ENCODE measurements around the gene ELAVL1.

Gene ELAVL1

DNA sequence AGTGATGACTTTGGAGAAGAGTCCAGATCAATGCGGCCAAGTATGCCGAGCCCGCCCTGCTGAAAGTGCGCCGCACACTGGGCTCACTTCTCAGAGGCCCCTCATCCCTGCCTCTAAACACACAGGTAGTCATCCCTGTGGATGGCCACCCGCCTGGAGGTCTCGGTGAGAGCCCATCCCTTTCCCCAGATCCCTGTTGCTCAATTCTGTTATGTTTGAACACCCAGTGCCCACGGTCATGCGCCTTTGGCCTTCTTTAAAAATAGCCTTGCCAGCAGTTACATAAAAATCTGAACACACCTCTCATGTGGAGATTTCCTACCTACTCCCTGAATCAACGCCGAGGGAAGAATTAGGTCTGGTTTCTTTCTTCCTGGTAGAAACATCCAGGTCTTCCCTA lies 11.9 kb downstream of the ELAVL1 start:
- H3F3A ChIP-seq (ENCODE audit: insufficient read depth, low read length) = no peaks in the 10 kb centered on the region
- H3K4me1 ChIP-seq (ENCODE audit: low read length) = no peaks in the 10 kb centered on the region
- no peaks in the 10 kb centered on the region for H3K27me3 ChIP-seq (replicated peaks; ENCODE audit: insufficient read depth, low read length)
- no peak overlapping the region for H2AFZ ChIP-seq (ENCODE audit: low read length)
- H3K9me2 ChIP-seq (replicated peaks; ENCODE audit: insufficient read depth, low read length) = no peaks in the 10 kb centered on the region
- no peak for DNase-seq
- H4K20me1 ChIP-seq (ENCODE audit: insufficient read depth, low read length) = peaks cover 52% of the 10 kb centered on the region
- H3K36me3 ChIP-seq (replicated peaks; ENCODE audit: insufficient read depth, low read length) = 0 out of 2 replicates have a peak, but pooled peaks cover 6% of the 10 kb centered on the region
- H3K4me3 ChIP-seq (ENCODE audit: low read length) = no peak overlapping the region
- no peak overlapping the region for H3K4me2 ChIP-seq (ENCODE audit: low read depth, low read length)
- H3K9ac ChIP-seq (ENCODE audit: low read length) = no peak overlapping the region
- TF ChIP-seq EZH2phosphoT487 (IDR thresholded peaks at IDR 0.05; ENCODE audit: low read length) = no peak
- H3K27ac ChIP-seq (ENCODE audit: low read length) = no peak overlapping the region
- H3K79me2 ChIP-seq (ENCODE audit: low read length) = peaks cover 97% of the 10 kb centered on the region
- no peaks in the 10 kb centered on the region for H3K9me3 ChIP-seq (replicated peaks; ENCODE audit: insufficient read depth, low read length)

DNA sequence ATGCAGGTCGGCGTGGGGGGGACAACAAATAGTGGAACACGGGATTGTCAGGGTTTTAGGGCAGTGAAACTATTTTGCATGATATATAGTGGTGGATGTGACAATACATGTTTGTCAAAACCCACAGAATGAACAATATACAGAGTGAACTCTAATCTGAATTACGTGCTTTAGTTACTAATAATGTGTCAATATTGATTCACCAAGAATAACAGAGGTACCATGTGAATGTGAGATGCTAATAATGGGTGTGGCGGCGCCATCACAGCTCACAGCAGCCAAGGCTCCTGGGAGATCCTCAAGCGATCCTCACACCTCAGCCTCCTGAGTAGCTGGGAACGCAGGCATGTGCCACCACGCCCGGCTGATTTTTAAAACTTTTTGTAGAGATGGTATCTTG lies 12.9 kb downstream of the ELAVL1 start:
- TF ChIP-seq EZH2phosphoT487 (IDR thresholded peaks at IDR 0.05; ENCODE audit: low read length) = no peak
- TF ChIP-seq, protein P1, sequence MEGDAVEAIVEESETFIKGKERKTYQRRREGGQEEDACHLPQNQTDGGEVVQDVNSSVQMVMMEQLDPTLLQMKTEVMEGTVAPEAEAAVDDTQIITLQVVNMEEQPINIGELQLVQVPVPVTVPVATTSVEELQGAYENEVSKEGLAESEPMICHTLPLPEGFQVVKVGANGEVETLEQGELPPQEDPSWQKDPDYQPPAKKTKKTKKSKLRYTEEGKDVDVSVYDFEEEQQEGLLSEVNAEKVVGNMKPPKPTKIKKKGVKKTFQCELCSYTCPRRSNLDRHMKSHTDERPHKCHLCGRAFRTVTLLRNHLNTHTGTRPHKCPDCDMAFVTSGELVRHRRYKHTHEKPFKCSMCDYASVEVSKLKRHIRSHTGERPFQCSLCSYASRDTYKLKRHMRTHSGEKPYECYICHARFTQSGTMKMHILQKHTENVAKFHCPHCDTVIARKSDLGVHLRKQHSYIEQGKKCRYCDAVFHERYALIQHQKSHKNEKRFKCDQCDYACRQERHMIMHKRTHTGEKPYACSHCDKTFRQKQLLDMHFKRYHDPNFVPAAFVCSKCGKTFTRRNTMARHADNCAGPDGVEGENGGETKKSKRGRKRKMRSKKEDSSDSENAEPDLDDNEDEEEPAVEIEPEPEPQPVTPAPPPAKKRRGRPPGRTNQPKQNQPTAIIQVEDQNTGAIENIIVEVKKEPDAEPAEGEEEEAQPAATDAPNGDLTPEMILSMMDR (IDR thresholded peaks at IDR 0.05; ENCODE audit: low read length) = no peak
- TF ChIP-seq EZH2 (optimal IDR thresholded peaks at IDR 0.05; ENCODE audit: low read depth, low read length) = no peak
- H3F3A ChIP-seq (ENCODE audit: insufficient read depth, low read length) = no peaks in the 10 kb centered on the region
- no peak overlapping the region for H3K4me3 ChIP-seq (ENCODE audit: low read length)
- no peaks in the 10 kb centered on the region for H3K9me3 ChIP-seq (replicated peaks; ENCODE audit: insufficient read depth, low read length)
- no peak overlapping the region for H3K4me2 ChIP-seq (ENCODE audit: low read depth, low read length)
- H3K36me3 ChIP-seq (replicated peaks; ENCODE audit: insufficient read depth, low read length) = 0 out of 2 replicates have a peak, but pooled peaks cover 6% of the 10 kb centered on the region
- peaks cover 47% of the 10 kb centered on the region for H4K20me1 ChIP-seq (ENCODE audit: insufficient read depth, low read length)
- peaks cover 97% of the 10 kb centered on the region for H3K79me2 ChIP-seq (ENCODE audit: low read length)
- no peaks in the 10 kb centered on the region for H3K27me3 ChIP-seq (replicated peaks; ENCODE audit: insufficient read depth, low read length)
- no peaks in the 10 kb centered on the region for H3K9me2 ChIP-seq (replicated peaks; ENCODE audit: insufficient read depth, low read length)
- no peak for DNase-seq
- H3K27ac ChIP-seq (ENCODE audit: low read length) = no peak overlapping the region
- H3K9ac ChIP-seq (ENCODE audit: low read length) = no peak overlapping the region
- H3K4me1 ChIP-seq (ENCODE audit: low read length) = no peaks in the 10 kb centered on the region
- no peak overlapping the region for H2AFZ ChIP-seq (ENCODE audit: low read length)

DNA sequence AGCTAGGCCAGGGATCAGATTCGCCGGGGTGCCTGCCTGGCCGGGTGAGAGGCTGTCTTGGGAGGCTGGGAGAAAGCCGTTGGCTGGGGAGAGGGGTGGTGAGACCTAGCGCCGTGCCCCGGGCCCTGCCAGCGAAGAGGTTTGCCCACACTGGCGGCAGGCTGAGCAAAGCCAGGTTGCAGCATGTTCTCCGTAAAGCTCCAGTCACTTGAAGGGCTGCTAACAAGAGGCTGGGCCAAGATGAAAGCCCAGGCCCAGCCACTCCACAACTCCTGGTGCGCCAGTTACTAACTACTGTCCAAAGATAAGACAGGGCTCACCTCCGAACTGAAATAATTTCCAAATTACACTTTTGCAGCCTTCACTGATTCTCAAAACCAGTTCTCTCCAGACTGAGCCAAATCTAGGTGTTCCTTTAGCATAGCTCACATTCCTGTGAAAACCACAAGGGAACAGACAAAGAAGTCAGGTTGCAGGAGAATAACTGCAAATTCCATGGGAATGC lies 16.3 kb downstream of the ELAVL1 start:
- H3K9me3 ChIP-seq (replicated peaks; ENCODE audit: insufficient read depth, low read length) = no peaks in the 10 kb centered on the region
- H3K27me3 ChIP-seq (replicated peaks; ENCODE audit: insufficient read depth, low read length) = no peaks in the 10 kb centered on the region
- no peaks in the 10 kb centered on the region for H3K4me1 ChIP-seq (ENCODE audit: low read length)
- TF ChIP-seq, protein P1 (IDR thresholded peaks at IDR 0.05; ENCODE audit: low read length) = no peak
- TF ChIP-seq EZH2phosphoT487 (IDR thresholded peaks at IDR 0.05; ENCODE audit: low read length) = no peak
- H3K36me3 ChIP-seq (replicated peaks; ENCODE audit: insufficient read depth, low read length) = 0 out of 2 replicates have a peak, but pooled peaks cover 11% of the 10 kb centered on the region
- H3K4me3 ChIP-seq (ENCODE audit: low read length) = no peak overlapping the region
- no peak overlapping the region for H2AFZ ChIP-seq (ENCODE audit: low read length)
- no peaks in the 10 kb centered on the region for H3F3A ChIP-seq (ENCODE audit: insufficient read depth, low read length)
- no peak overlapping the region for H3K27ac ChIP-seq (ENCODE audit: low read length)
- no peaks in the 10 kb centered on the region for H3K9me2 ChIP-seq (replicated peaks; ENCODE audit: insufficient read depth, low read length)
- DNase-seq = no peak
- H3K4me2 ChIP-seq (ENCODE audit: low read depth, low read length) = no peak overlapping the region
- H3K79me2 ChIP-seq (ENCODE audit: low read length) = peaks cover 96% of the 10 kb centered on the region
- no peak overlapping the region for H3K9ac ChIP-seq (ENCODE audit: low read length)
- H4K20me1 ChIP-seq (ENCODE audit: insufficient read depth, low read length) = peaks cover 32% of the 10 kb centered on the region

DNA sequence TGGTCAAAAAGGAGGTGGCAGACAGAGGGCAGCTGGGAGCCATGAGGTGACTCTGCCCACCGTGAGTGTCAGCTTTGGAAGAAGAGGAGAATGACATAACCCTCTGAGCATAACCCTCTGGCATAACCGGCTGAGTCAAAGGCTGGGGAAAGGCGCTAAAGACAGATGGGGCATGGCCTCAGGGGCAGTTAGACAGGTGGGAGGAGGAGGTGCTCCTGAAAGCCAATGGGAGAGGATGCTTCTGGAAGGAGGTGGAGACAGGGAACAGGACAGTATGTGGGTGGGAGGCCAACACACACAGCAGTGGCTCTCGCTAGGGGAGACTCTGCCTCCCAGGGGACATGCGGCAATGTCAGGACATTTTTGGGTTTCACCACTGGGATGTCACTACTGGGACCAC lies 17.1 kb downstream of the ELAVL1 start:
- no peaks in the 10 kb centered on the region for H3K9me2 ChIP-seq (replicated peaks; ENCODE audit: insufficient read depth, low read length)
- no peaks in the 10 kb centered on the region for H3F3A ChIP-seq (ENCODE audit: insufficient read depth, low read length)
- DNase-seq = no peak
- H3K79me2 ChIP-seq (ENCODE audit: low read length) = peaks cover 96% of the 10 kb centered on the region
- H3K4me1 ChIP-seq (ENCODE audit: low read length) = no peaks in the 10 kb centered on the region
- no peak overlapping the region for H3K4me2 ChIP-seq (ENCODE audit: low read depth, low read length)
- H2AFZ ChIP-seq (ENCODE audit: low read length) = no peak overlapping the region
- no peak overlapping the region for H3K27ac ChIP-seq (ENCODE audit: low read length)
- H3K36me3 ChIP-seq (replicated peaks; ENCODE audit: insufficient read depth, low read length) = 0 out of 2 replicates have a peak, but pooled peaks cover 13% of the 10 kb centered on the region
- no peaks in the 10 kb centered on the region for H3K9me3 ChIP-seq (replicated peaks; ENCODE audit: insufficient read depth, low read length)
- H3K4me3 ChIP-seq (ENCODE audit: low read length) = no peak overlapping the region
- H3K27me3 ChIP-seq (replicated peaks; ENCODE audit: insufficient read depth, low read length) = no peaks in the 10 kb centered on the region
- TF ChIP-seq EZH2phosphoT487 (IDR thresholded peaks at IDR 0.05; ENCODE audit: low read length) = no peak
- TF ChIP-seq, protein P1 (IDR thresholded peaks at IDR 0.05; ENCODE audit: low read length) = no peak
- H3K9ac ChIP-seq (ENCODE audit: low read length) = no peak overlapping the region
- H4K20me1 ChIP-seq (ENCODE audit: insufficient read depth, low read length) = peaks cover 26% of the 10 kb centered on the region

Measured in MM.1S (cell line).